Suprapubic skin (tissue), 4 donors: ENCODE data around the gene TMEM236. TPM values are rescaled to one million over a fixed set of nuclear protein-coding genes. Genes with fewer than 3 reads are reported as not detected.

Source experiments
- DNase-seq, 2 donors: peaks; one replicate each; pipeline ENCODE4 v3.0.0-alpha.2; 2019; ENCODE audit warnings: low spot score in 2 of 2
- H3K27ac ChIP-seq: fragments of 200-600 bp; sonication (generic); one replicate; pipeline ENCODE4 v1.5.1; 2019
- H3K27me3 ChIP-seq: fragments of 200-600 bp; sonication (generic); one replicate; pipeline ENCODE4 v1.5.1; 2019
- H3K36me3 ChIP-seq: fragments of 200-600 bp; sonication (generic); one replicate; pipeline ENCODE4 v1.5.1; 2019
- H3K4me1 ChIP-seq: fragments of 200-600 bp; sonication (generic); one replicate; pipeline ENCODE4 v1.5.1; 2019
- H3K4me3 ChIP-seq: fragments of 200-600 bp; sonication (generic); one replicate; pipeline ENCODE4 v1.5.1; 2019; ENCODE audit warnings: mild to moderate bottlenecking
- H3K9me3 ChIP-seq: fragments of 200-600 bp; sonication (generic); one replicate; pipeline ENCODE4 v1.5.1; 2019
- CTCF ChIP-seq, 2 donors: fragments of 200-600 bp in 1 of 2; fragments of 450-650 bp in 1 of 2; sonication (generic) in 1 of 2; IDR thresholded peaks; one replicate each; pipeline ENCODE4 v1.5.1; 2016 to 2019; ENCODE audit warnings: antibody characterized with exemption in 2 of 2, mild to moderate bottlenecking in 1 of 2, moderate library complexity in 1 of 2
- EP300 ChIP-seq: sonication (generic); formaldehyde crosslinking; IDR thresholded peaks from one replicate; pipeline ENCODE4 v1.6.1; 2017; ENCODE audit warnings: antibody characterized with exemption
- POLR2A ChIP-seq, 2 donors: fragments of 450-650 bp; IDR thresholded peaks; one replicate each; pipeline ENCODE4 v1.6.1; 2017; ENCODE audit warnings: antibody characterized with exemption in 2 of 2, mild to moderate bottlenecking in 2 of 2, moderate library complexity in 2 of 2
- POLR2AphosphoS5 ChIP-seq, 3 donors: sonication (generic); formaldehyde crosslinking; IDR thresholded peaks; one replicate each; pipeline ENCODE4 v1.6.1; 2017; ENCODE audit warnings: antibody characterized with exemption in 3 of 3
- WGBS: methylation state at CpG from one replicate; pipeline ENCODE4 v1.1.5; 2018; 5-methylcytosine and 5-hydroxymethylcytosine counted together
- total RNA-seq, 4 donors: library from RNA; depleted of rRNA; stranded (reverse); fragments of >200 nt; gene quantifications; one replicate each; pipeline ENCODE4 v1.1.0, GENCODE V29; 2016

TMEM236 gene
- total RNA-seq, 4 donors from 2014 or later: 0.11 to 0.39 (median 0.13) TPM; not detected in 1

GRCh38 chr10:17814973-17815372 is 63.0 kb downstream of the TMEM236 start:
- H3K4me1 ChIP-seq: no peaks in the 10 kb centered on the region
- TF ChIP-seq POLR2A (IDR thresholded peaks at IDR 0.05) (no peak), CTCF (IDR thresholded peaks at IDR 0.05) (no peak), EP300 (no peak), POLR2AphosphoS5 (IDR thresholded peaks at IDR 0.05) (no peak)
- WGBS: 47% methylated on average over 5 of the region's 5 CpGs

GRCh38 chr10:17816199-17816598 is 64.2 kb downstream of the TMEM236 start:
- DNase-seq: no peak
- H3K4me3 ChIP-seq: no peak overlapping the region
- no peaks in the 10 kb centered on the region for H3K4me1 ChIP-seq
- TF ChIP-seq EP300: no peak
- no peak for TF ChIP-seq POLR2AphosphoS5 (IDR thresholded peaks at IDR 0.05)
- no peak for TF ChIP-seq POLR2A (IDR thresholded peaks at IDR 0.05)
- TF ChIP-seq CTCF (IDR thresholded peaks at IDR 0.05): no peak
- H3K27ac ChIP-seq: no peak overlapping the region
- no peaks in the 10 kb centered on the region for H3K9me3 ChIP-seq
- H3K36me3 ChIP-seq: no peaks in the 10 kb centered on the region
- H3K27me3 ChIP-seq: peaks cover 2% of the 10 kb centered on the region
- 83% methylated on average over 7 of the region's 7 CpGs for WGBS

More at GRCh38 chr10:17814973-17815372, 63.0 kb downstream of the TMEM236 start:
- Histone ChIP-seq H3K36me3 (no peaks in the 10 kb centered on the region), H3K9me3 (no peaks in the 10 kb centered on the region), H3K27ac (no peak overlapping the region), H3K4me3 (no peak overlapping the region), H3K27me3 (peaks cover 2% of the 10 kb centered on the region)
- DNase-seq: no peak

GRCh38 chr10:17817316-17817715 is 65.3 kb downstream of the TMEM236 start:
- WGBS: 82% methylated on average over 1 of the region's 1 CpG
- no peak overlapping the region for H3K4me3 ChIP-seq

GRCh38 chr10:17817790-17818189 is 65.8 kb downstream of the TMEM236 start:
- H3K27me3 ChIP-seq: peaks cover 2% of the 10 kb centered on the region
- no peak overlapping the region for H3K27ac ChIP-seq
- H3K4me3 ChIP-seq: no peak overlapping the region
- WGBS: 75% methylated on average over 3 of the region's 3 CpGs
- H3K36me3 ChIP-seq: no peaks in the 10 kb centered on the region
- TF ChIP-seq CTCF (IDR thresholded peaks at IDR 0.05) (no peak), POLR2A (IDR thresholded peaks at IDR 0.05) (no peak), POLR2AphosphoS5 (IDR thresholded peaks at IDR 0.05) (no peak), EP300 (no peak)
- no peaks in the 10 kb centered on the region for H3K4me1 ChIP-seq
- DNase-seq: no peak
- H3K9me3 ChIP-seq: no peaks in the 10 kb centered on the region

More at GRCh38 chr10:17817316-17817715, 65.3 kb downstream of the TMEM236 start:
- no peak for TF ChIP-seq EP300
- no peaks in the 10 kb centered on the region for H3K36me3 ChIP-seq
- H3K9me3 ChIP-seq: no peaks in the 10 kb centered on the region
- H3K27me3 ChIP-seq: peaks cover 2% of the 10 kb centered on the region
- no peak for DNase-seq
- no peaks in the 10 kb centered on the region for H3K4me1 ChIP-seq
- no peak overlapping the region for H3K27ac ChIP-seq

GRCh38 chr10:17819836-17820235 is 67.8 kb downstream of the TMEM236 start:
- TF ChIP-seq POLR2AphosphoS5 (IDR thresholded peaks at IDR 0.05) (no peak), CTCF (IDR thresholded peaks at IDR 0.05) (no peak), POLR2A (IDR thresholded peaks at IDR 0.05) (no peak)
- Histone ChIP-seq H3K27me3 (no peaks in the 10 kb centered on the region), H3K4me3 (no peak overlapping the region), H3K27ac (no peak overlapping the region), H3K9me3 (no peaks in the 10 kb centered on the region), H3K4me1 (no peaks in the 10 kb centered on the region), H3K36me3 (no peaks in the 10 kb centered on the region)
- WGBS: 57% methylated on average over 7 of the region's 7 CpGs
- DNase-seq: no peak

- Histone ChIP-seq H3K27ac (no peak overlapping the region), H3K4me3 (no peak overlapping the region), H3K36me3 (no peaks in the 10 kb centered on the region), H3K9me3 (no peaks in the 10 kb centered on the region), H3K4me1 (no peaks in the 10 kb centered on the region), H3K27me3 (no peaks in the 10 kb centered on the region)
- TF ChIP-seq POLR2A (IDR thresholded peaks at IDR 0.05): no peak
- TF ChIP-seq EP300: no peak
- TF ChIP-seq CTCF (IDR thresholded peaks at IDR 0.05): no peak
- no peak for TF ChIP-seq POLR2AphosphoS5 (IDR thresholded peaks at IDR 0.05)
- 80% methylated on average over 3 of the region's 3 CpGs for WGBS
- DNase-seq: no peak
These were observed 68.9 kb downstream of the TMEM236 start for GRCh38 chr10:17820943-17821342.
